ENCODE results near the gene PAK5.

The PAK5 gene

DNA sequence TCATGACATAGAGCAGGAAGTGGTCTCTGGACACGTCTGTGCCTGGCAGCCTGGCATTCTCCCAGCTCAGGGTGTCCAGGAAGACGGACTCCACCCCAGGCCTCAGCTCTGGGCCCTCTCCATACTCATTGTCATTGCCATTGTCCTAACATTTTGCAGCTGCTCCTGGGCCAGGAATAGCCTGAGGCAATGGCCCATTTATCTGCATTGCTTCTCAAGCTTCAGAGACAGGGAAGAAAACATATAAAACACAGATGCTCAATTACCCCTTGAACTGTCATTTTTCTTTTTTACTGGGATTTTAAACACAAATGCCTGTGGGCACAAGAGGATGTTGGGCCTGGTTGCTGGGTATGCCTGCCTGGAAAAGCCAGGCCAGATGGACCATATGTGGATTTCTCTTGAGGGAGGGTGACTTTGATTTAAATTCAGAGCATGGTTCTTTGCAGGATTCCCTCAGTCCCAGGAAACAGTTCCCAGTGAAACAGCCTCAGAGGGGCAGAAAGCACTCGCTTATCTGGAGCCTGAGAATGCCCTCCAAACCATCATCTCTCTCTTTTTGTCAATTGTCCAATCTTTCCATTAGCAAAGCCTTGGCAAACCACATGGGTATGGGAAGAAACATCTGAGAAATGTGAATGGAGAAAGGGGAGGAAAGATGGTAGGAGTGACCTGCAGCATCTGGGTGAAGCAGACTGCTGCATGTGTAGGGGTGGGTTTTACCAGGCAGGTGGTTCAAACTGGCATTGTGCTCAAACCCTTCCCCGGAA is 306.6 kb downstream of the PAK5 start:
- TF ChIP-seq TAF1 (IDR thresholded peaks at IDR 0.05; ENCODE audit: borderline replicate concordance, low read depth, low read length) (no peak), POLR2A (IDR thresholded peaks at IDR 0.05; ENCODE audit: low read depth, low read length) (no peak), POLR2AphosphoS5 (IDR thresholded peaks at IDR 0.05; ENCODE audit: low read depth, low read length) (no peak)
- no peak for DNase-seq (ENCODE audit: insufficient read length)
- no peak for FAIRE-seq

DNA sequence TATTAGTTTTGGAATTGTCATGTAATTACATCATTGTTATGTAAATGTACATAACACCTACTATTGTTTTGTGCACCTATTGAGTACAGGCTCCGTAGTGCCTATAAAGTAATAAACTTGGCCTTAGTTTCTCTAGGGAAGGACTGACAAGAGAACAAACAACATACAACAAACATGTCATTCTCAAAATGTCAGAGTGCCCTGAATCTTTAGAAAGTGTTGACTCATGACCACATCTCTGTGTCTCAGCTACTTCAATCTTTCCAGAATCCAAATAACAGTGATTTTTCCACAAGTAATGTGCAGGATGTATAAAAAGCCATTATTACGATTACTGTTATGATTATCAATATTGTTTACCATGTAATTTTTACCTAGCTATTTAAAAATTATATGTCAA is 307.3 kb downstream of the PAK5 start:
- DNase-seq (ENCODE audit: insufficient read length) (no peak), FAIRE-seq (no peak)
- TF ChIP-seq POLR2AphosphoS5 (IDR thresholded peaks at IDR 0.05; ENCODE audit: low read depth, low read length) (no peak), TAF1 (IDR thresholded peaks at IDR 0.05; ENCODE audit: borderline replicate concordance, low read depth, low read length) (no peak), POLR2A (IDR thresholded peaks at IDR 0.05; ENCODE audit: low read depth, low read length) (no peak)

DNA sequence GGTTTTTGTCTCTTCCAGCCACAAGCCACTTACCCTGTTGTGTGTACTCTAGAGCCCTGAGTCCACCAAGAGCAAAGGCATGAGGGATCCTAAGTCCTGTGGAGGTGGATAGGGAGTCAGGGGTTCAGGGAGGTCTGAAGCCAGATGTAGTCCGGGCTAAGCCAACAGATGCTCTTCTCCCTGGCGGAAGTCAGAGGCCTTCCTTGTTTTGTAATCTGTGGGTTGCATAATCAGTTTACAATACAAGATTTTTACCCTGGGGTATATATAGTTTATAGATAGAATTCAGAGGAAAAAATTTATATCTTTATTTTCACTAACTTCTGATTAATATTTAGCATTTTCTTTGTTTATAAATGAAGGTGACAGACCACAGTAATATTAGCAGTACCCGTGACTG is 315.2 kb downstream of the PAK5 start:
- DNase-seq (ENCODE audit: insufficient read length) (no peak), FAIRE-seq (no peak)
- TF ChIP-seq TAF1 (IDR thresholded peaks at IDR 0.05; ENCODE audit: borderline replicate concordance, low read depth, low read length) (no peak), POLR2A (IDR thresholded peaks at IDR 0.05; ENCODE audit: low read depth, low read length) (no peak), POLR2AphosphoS5 (IDR thresholded peaks at IDR 0.05; ENCODE audit: low read depth, low read length) (no peak)

DNA sequence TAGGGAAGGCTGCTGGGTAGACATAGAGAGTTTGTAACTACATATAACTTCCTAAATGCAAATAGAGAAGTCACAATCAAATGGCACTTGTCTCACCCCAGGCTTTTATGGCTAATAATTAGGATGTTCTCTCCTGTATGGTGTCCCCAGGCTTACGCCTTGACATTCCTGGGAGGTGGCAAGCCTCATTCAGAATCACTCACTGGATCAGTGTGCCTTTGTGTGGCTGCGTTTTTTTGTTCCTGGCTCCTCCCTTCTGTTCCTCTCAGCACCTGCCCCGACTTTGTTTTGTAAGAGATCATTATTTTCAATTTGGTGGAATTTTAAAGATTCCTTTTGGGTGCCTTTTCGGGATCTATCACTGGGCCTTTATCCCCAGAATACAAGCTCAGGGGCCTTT is 318.8 kb downstream of the PAK5 start:
- DNase-seq (ENCODE audit: insufficient read length) (no peak), FAIRE-seq (no peak)
- no peak for TF ChIP-seq POLR2A (IDR thresholded peaks at IDR 0.05; ENCODE audit: low read depth, low read length)
- no peak for TF ChIP-seq TAF1 (IDR thresholded peaks at IDR 0.05; ENCODE audit: borderline replicate concordance, low read depth, low read length)
- no peak for TF ChIP-seq POLR2AphosphoS5 (IDR thresholded peaks at IDR 0.05; ENCODE audit: low read depth, low read length)

DNA sequence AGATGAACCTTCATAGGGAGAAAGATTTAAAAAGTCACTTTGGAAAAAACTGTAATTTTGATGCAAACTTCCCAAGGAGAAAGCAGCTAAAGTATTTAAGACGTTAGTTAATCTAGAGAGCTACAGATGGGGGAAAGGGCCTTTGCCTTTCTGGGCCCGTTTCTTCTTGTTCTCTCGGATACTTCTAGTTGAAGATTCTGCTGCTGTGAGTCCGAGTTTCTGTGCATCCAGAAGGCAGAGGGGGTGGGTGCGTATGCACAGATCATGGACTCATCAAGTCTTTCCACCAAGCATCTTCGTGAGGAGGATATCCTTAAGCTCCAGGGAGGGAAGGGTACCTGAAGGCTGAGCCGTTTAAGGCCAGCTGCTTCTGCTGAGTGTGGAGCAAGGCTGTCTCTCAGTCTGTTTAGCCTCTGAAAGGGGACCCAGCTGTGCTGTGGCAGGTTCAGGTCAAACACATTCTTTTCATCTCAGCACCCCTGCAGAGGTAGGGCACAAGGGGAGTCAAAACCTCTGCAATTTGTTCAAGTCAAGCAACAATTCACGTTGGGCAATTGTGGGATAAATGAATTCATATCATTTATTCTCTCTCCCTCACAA is 320.2 kb downstream of the PAK5 start:
- FAIRE-seq (no peak), DNase-seq (ENCODE audit: insufficient read length) (no peak)
- TF ChIP-seq POLR2A (IDR thresholded peaks at IDR 0.05; ENCODE audit: low read depth, low read length): no peak
- TF ChIP-seq TAF1 (IDR thresholded peaks at IDR 0.05; ENCODE audit: borderline replicate concordance, low read depth, low read length): no peak
- TF ChIP-seq POLR2AphosphoS5 (IDR thresholded peaks at IDR 0.05; ENCODE audit: low read depth, low read length): no peak

DNA sequence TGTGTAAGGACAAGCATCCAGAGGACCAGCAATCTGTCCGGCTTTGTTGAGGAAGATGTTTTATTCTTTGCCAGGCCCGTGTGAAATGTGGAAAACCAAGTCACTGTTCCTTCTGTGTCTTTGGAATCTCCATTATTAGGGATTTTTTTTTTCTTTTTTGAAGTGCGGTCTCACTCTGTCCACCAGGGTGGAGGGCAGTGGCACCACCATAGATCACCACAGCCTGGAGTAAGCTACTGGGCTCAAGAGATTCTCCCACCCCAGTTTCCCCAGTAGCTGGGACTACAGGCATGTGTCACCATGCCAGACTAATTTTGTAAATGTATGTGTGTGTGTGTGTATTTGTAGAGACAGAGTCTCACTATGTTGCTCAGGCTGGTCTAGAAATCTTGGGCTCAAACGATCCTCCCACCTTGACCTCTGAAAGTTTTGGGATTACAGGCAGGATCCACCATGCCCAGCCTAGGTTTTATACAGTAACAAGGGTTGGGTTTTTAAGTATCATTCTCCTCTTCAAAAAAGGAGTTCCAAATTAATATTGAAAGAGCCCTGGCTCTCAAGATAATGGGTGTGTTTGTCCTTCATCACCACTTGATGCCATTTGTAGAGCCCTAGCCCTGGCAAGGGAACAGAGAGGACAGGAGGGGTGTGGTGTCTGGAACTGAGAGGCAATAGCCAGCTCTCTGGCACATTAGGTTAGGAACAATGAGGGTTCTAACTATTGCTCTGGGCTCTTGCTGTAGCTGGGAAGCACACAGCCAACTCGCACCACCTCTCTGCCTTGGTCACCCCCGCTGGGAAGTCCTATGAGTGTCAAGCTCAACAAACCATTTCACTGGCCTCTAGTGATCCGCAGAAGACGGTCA is 321.3 kb downstream of the PAK5 start:
- no peak for TF ChIP-seq POLR2A (IDR thresholded peaks at IDR 0.05; ENCODE audit: low read depth, low read length)
- TF ChIP-seq POLR2AphosphoS5 (IDR thresholded peaks at IDR 0.05; ENCODE audit: low read depth, low read length): no peak
- no peak for TF ChIP-seq TAF1 (IDR thresholded peaks at IDR 0.05; ENCODE audit: borderline replicate concordance, low read depth, low read length)
- FAIRE-seq (no peak), DNase-seq (ENCODE audit: insufficient read length) (no peak)

DNA sequence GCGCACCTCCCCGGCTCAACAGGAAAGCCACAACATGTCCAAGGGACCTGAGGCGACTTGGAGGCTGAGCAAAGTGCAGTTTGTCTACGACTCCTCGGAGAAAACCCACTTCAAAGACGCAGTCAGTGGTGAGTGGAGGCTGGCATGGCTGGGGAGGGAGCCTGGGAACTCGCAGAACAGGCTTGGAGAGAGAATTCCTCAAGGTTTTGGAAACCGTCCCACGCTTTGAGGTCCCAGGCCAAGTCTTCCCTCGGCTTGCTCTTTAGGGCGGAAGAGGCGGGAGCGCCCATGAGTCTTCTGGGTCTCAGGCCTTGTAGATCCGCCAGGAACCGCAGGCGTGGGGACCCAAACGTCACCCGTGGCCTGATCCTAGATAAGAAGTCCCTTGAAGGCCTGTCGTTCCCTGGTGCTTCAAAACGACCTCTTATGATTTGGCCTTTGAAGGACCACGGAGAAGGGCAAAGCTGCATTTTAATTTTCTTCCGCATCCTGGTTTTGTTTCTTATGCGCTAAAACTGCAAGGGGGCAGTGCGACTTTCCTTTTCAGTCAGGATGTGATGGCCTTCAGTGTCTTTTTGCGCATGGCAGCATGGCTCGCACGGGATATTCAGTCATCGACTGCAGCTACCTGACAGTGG is 322.5 kb downstream of the PAK5 start:
- no peak for FAIRE-seq
- no peak for DNase-seq (ENCODE audit: insufficient read length)
- TF ChIP-seq TAF1 (IDR thresholded peaks at IDR 0.05; ENCODE audit: borderline replicate concordance, low read depth, low read length): no peak
- TF ChIP-seq POLR2A (IDR thresholded peaks at IDR 0.05; ENCODE audit: low read depth, low read length): no peak
- TF ChIP-seq POLR2AphosphoS5 (IDR thresholded peaks at IDR 0.05; ENCODE audit: low read depth, low read length): no peak

DNA sequence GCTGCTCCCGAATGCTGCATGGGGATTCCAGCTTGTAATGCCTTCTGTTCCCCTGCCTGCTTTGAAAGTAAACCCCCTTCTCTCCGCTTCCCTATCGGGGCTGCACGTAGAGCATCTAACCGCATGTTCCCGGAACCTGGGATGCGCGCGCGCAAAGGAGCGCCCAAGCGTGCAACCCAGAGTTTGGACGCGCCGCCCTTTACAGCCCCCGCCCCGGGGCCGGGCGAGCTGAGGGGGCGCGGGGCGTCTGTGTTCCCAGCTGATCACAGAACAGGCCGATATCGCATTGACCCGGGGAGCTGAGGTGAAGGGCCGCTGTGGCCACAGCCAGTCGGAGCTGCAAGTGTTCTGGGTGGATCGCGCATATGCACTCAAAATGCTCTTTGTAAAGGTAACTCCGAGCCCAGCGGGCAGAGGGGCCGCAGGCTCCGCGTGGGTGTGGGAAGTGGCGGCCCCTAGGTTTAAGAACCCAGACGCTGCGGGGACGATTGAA is 323.1 kb downstream of the PAK5 start:
- TF ChIP-seq POLR2AphosphoS5 (IDR thresholded peaks at IDR 0.05; ENCODE audit: low read depth, low read length): no peak
- no peak for TF ChIP-seq POLR2A (IDR thresholded peaks at IDR 0.05; ENCODE audit: low read depth, low read length)
- no peak for TF ChIP-seq TAF1 (IDR thresholded peaks at IDR 0.05; ENCODE audit: borderline replicate concordance, low read depth, low read length)
- FAIRE-seq: no peak
- DNase-seq (ENCODE audit: insufficient read length): no peak

DNA sequence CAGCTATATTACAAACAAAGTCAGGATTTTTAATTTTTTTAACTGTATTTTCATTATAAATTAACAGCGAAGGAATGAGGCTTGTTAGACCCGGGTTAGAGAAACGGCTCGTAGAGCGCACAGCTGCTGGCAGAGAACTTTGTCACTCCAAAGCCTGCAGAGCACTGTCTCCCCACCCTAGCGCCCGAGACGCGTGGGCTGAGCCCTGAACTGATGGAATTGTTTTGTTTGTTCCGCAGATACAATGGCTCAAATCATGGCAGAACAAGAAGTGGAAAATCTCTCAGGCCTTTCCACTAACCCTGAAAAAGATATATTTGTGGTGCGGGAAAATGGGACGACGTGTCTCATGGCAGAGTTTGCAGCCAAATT is 323.7 kb downstream of the PAK5 start:
- no peak for TF ChIP-seq POLR2A (IDR thresholded peaks at IDR 0.05; ENCODE audit: low read depth, low read length)
- TF ChIP-seq TAF1 (IDR thresholded peaks at IDR 0.05; ENCODE audit: borderline replicate concordance, low read depth, low read length): no peak
- no peak for TF ChIP-seq POLR2AphosphoS5 (IDR thresholded peaks at IDR 0.05; ENCODE audit: low read depth, low read length)
- DNase-seq (ENCODE audit: insufficient read length) (no peak), FAIRE-seq (no peak)

DNA sequence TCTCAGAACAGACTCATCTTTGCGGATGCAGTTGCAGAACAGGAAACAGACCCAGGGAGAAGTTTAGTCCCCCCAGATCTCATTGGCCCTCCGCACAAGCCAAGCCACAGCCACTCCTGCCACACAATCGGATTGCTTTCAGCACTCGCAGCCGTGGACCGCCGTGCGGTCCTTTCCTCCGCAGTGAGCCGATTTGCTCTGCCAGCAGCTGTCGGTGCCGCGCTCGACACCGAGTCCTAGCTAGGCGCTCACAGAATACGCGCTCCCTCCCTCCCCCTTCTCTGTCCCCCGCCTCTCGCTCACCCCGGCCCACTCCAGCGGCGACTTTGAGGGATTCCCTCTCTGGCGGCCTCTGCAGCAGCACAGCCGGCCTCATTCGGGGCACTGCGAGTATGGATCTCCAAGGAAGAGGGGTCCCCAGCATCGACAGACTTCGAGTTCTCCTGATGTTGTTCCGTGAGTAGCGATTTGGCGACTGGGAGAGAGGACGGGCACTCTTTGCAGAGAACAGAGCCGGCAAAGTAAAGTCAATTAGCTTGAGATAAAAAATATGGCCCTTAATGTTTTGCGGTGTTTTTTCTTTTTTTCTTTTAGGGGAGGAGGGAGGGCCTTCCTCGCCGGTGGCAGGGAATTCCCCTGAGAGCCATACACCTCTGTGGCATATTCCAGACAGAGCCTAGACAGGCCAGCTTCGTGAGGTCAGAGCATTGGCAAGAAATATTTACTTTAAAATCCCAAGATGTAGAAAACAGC is 324.2 kb downstream of the PAK5 start, which contains the start of gene LAMP5:
TSS of gene LAMP5 (plus strand) at position 130 of the 753 bp plus-strand sequence. CDS start at position 393, 263 bp downstream.
- TF ChIP-seq POLR2A (IDR thresholded peaks at IDR 0.05; ENCODE audit: low read depth, low read length) (no peak), POLR2AphosphoS5 (IDR thresholded peaks at IDR 0.05; ENCODE audit: low read depth, low read length) (no peak)
- FAIRE-seq (no peak), DNase-seq (ENCODE audit: insufficient read length) (no peak)
